H9 (cell line): ENCODE data around the gene TARS2. TPM values are rescaled to one million over a fixed set of nuclear protein-coding genes. Genes with fewer than 3 reads are reported as not detected.

Source experiments
- DNase-seq: peaks from one replicate; pipeline ENCODE4 v3.0.0-alpha.2; 2017
- H2AFZ ChIP-seq: one replicate; pipeline ENCODE4 v1.6.1; 2013; ENCODE audit warnings: mild to moderate bottlenecking, low read length, control low read depth, moderate library complexity
- H2AK5ac ChIP-seq: 2 replicates; pipeline ENCODE4 v1.6.1; 2013; ENCODE audit warnings: low read length, control low read depth, mixed read lengths; ENCODE audit not compliant: insufficient read length
- H2BK120ac ChIP-seq: one replicate; pipeline ENCODE4 v1.6.1; 2013; ENCODE audit warnings: low read depth, mild to moderate bottlenecking, low read length, control low read depth, inconsistent platforms; ENCODE audit not compliant: poor library complexity, severe bottlenecking
- H2BK12ac ChIP-seq: 2 replicates; pipeline ENCODE4 v1.6.1; 2013; ENCODE audit warnings: low read length, control low read depth, mixed read lengths, low read depth; ENCODE audit not compliant: insufficient read length
- H2BK15ac ChIP-seq: 2 replicates; pipeline ENCODE4 v1.6.1; 2013; ENCODE audit warnings: low read depth, low read length, control low read depth
- H2BK20ac ChIP-seq: one replicate; pipeline ENCODE4 v1.6.1; 2013; ENCODE audit warnings: low read depth, mild to moderate bottlenecking, low read length, control low read depth, inconsistent platforms; ENCODE audit not compliant: poor library complexity, severe bottlenecking
- H2BK5ac ChIP-seq: 2 replicates; pipeline ENCODE4 v1.6.1; 2013; ENCODE audit warnings: low read length, control low read depth, mixed read lengths; ENCODE audit not compliant: insufficient read length
- H3K14ac ChIP-seq: 2 replicates; pipeline ENCODE4 v1.6.1; 2013; ENCODE audit warnings: low read length, control low read depth; ENCODE audit not compliant: insufficient read depth
- H3K18ac ChIP-seq: 2 replicates; pipeline ENCODE4 v1.6.1; 2013; ENCODE audit warnings: low read depth, mild to moderate bottlenecking, mixed read lengths, low read length, control low read depth; ENCODE audit not compliant: insufficient read length
- H3K23ac ChIP-seq: 2 replicates; pipeline ENCODE4 v1.6.1; 2013; ENCODE audit warnings: low read length, control low read depth, mixed read lengths, low read depth; ENCODE audit not compliant: insufficient read length
- H3K23me2 ChIP-seq: 2 replicates; pipeline ENCODE4 v1.6.1; 2013; ENCODE audit warnings: low read depth, mild to moderate bottlenecking, mixed read lengths, low read length, control low read depth; ENCODE audit not compliant: insufficient read length, poor library complexity, severe bottlenecking
- H3K27ac ChIP-seq: 2 replicates; pipeline ENCODE4 v1.5.1; 2013; ENCODE audit warnings: low read length, control low read depth, mixed read lengths, low read depth; ENCODE audit not compliant: insufficient read length
- H3K27me3 ChIP-seq: 2 replicates; pipeline ENCODE4 v1.6.1; 2013; ENCODE audit warnings: low read length, control low read depth, inconsistent platforms; ENCODE audit not compliant: insufficient read depth
- H3K4ac ChIP-seq: 2 replicates; pipeline ENCODE4 v1.6.1; 2013; ENCODE audit warnings: low read depth, mild to moderate bottlenecking, control low read depth, inconsistent platforms, low read length, moderate library complexity
- H3K4me1 ChIP-seq: 2 replicates; pipeline ENCODE4 v1.6.1; 2013; ENCODE audit warnings: low read length, control low read depth, inconsistent platforms; ENCODE audit not compliant: insufficient read depth
- H3K4me2 ChIP-seq: 2 replicates; pipeline ENCODE4 v1.6.1; 2013; ENCODE audit warnings: low read length, control low read depth, mixed read lengths; ENCODE audit not compliant: insufficient read length, insufficient read depth
- H3K56ac ChIP-seq: 2 replicates; pipeline ENCODE4 v1.6.1; 2013; ENCODE audit warnings: low read depth, mild to moderate bottlenecking, mixed read lengths, low read length, control low read depth; ENCODE audit not compliant: insufficient read length
- H3K79me1 ChIP-seq: 2 replicates; pipeline ENCODE4 v1.6.1; 2013; ENCODE audit warnings: low read depth, mild to moderate bottlenecking, moderate library complexity, low read length, control low read depth, inconsistent platforms; ENCODE audit not compliant: insufficient read depth, poor library complexity, severe bottlenecking
- H3K79me2 ChIP-seq: 2 replicates; pipeline ENCODE4 v1.6.1; 2013; ENCODE audit warnings: low read length, control low read depth, inconsistent platforms; ENCODE audit not compliant: insufficient read depth
- H3K9ac ChIP-seq: 2 replicates; pipeline ENCODE4 v1.6.1; 2013; ENCODE audit warnings: low read length, control low read depth, mixed read lengths; ENCODE audit not compliant: insufficient read length; ENCODE audit errors: extremely low read depth
- H3K9me3 ChIP-seq: one replicate; pipeline ENCODE4 v1.6.1; 2013; ENCODE audit warnings: low read depth, low read length, inconsistent platforms; ENCODE audit not compliant: control insufficient read depth
- H3T11ph ChIP-seq: one replicate; pipeline ENCODE4 v1.6.1; 2013; ENCODE audit warnings: mild to moderate bottlenecking, low read length, control low read depth, inconsistent platforms
- H4K20me1 ChIP-seq: one replicate; pipeline ENCODE4 v1.6.1; 2013; ENCODE audit not compliant: control insufficient read depth, insufficient read length, insufficient read depth
- H4K5ac ChIP-seq: 2 replicates; pipeline ENCODE4 v1.6.1; 2013; ENCODE audit warnings: low read depth, mild to moderate bottlenecking, mixed read lengths, low read length, control low read depth; ENCODE audit not compliant: insufficient read length
- H4K8ac ChIP-seq: replicated peaks from 2 replicates; pipeline ENCODE4 v1.6.1; 2013; ENCODE audit warnings: low read length, control low read depth, mixed read lengths, low read depth; ENCODE audit not compliant: insufficient read length
- H4K91ac ChIP-seq: 2 replicates; pipeline ENCODE4 v1.6.1; 2013; ENCODE audit warnings: low read depth, mild to moderate bottlenecking, moderate library complexity, mixed read lengths, low read length, control low read depth; ENCODE audit not compliant: insufficient read length
- H3K27ac Mint-ChIP-seq, 3 experiments: 2 replicates in 2 of 3; 3 replicates in 1 of 3; pipeline ENCODE4 v1.8.0; 2020 to 2021; ENCODE audit warnings: mixed read lengths in 3 of 3, mild to moderate bottlenecking in 1 of 3, moderate library complexity in 1 of 3
- H3K27me3 Mint-ChIP-seq: 2 replicates; pipeline ENCODE4 v1.8.0; 2021; ENCODE audit warnings: low read depth, mild to moderate bottlenecking, moderate library complexity, mixed read lengths
- H3K36me3 Mint-ChIP-seq, 3 experiments: 2 replicates in 2 of 3; 3 replicates in 1 of 3; pipeline ENCODE4 v1.8.0; 2020 to 2021; ENCODE audit warnings: low read depth in 3 of 3, mixed read lengths in 3 of 3; ENCODE audit not compliant: insufficient read depth in 1 of 3
- H3K4me1 Mint-ChIP-seq, 2 experiments: 2 replicates each; pipeline ENCODE4 v1.8.0; 2020; ENCODE audit warnings: mixed read lengths in 2 of 2
- H3K4me3 Mint-ChIP-seq, 2 experiments: 2 replicates in 1 of 2; 3 replicates in 1 of 2; pipeline ENCODE4 v1.8.0; 2020 to 2021; ENCODE audit warnings: mild to moderate bottlenecking in 2 of 2, mixed read lengths in 2 of 2, moderate library complexity in 1 of 2
- H3K9me3 Mint-ChIP-seq, 2 experiments: 2 replicates in 1 of 2; 3 replicates in 1 of 2; pipeline ENCODE4 v1.8.0; 2020; ENCODE audit warnings: mild to moderate bottlenecking in 2 of 2, mixed read lengths in 2 of 2, moderate library complexity in 1 of 2
- CTCF ChIP-seq: fragments of 200-600 bp; sonication (generic); conservative IDR thresholded peaks from 3 replicates; pipeline ENCODE4 v1.8.0; 2021; ENCODE audit warnings: antibody characterized with exemption, mild to moderate bottlenecking
- WGBS: extraction: QIAGEN DNeasy Blood & Tissue Kit; methylation state at CpG from one replicate; pipeline ENCODE4 v1.1.7; 2013; ENCODE audit warnings: missing lambda C conversion rate, low lambda C conversion rate, mixed read lengths; ENCODE audit not compliant: insufficient read length; ENCODE audit errors: extremely low coverage; 5-methylcytosine and 5-hydroxymethylcytosine counted together
- total RNA-seq: library from RNA; stranded (reverse); gene quantifications from 2 replicates; pipeline ENCODE4 v1.2.1, GENCODE V29; 2021

Gene TARS2
- total RNA-seq, 1 experiment from 2014 or later, result 36.5 TPM

- no peaks in the 10 kb centered on the region for H4K20me1 ChIP-seq
- Mint-ChIP-seq H3K9me3 (no peaks in the 10 kb centered on the region), H3K27me3 (no peaks in the 10 kb centered on the region; the same call in 1 of the 2 replicates), H3K36me3 (no peaks in the 10 kb centered on the region), H3K4me1 (peaks cover 14 to 29% of the 10 kb centered on the region in 2 experiments), H3K4me3 (no peak overlapping the region), H3K27ac (no peak overlapping the region)
- no peak overlapping the region for H3K27ac ChIP-seq
- no peak overlapping the region for H3K4ac ChIP-seq
- H3K4me2 ChIP-seq, result no peak overlapping the region
- H3K27me3 ChIP-seq, result no peaks in the 10 kb centered on the region
- no peak overlapping the region for H3K9ac ChIP-seq
- H4K8ac ChIP-seq, result no peak overlapping the region
- H4K5ac ChIP-seq, result no peak overlapping the region
- no peak for DNase-seq
- H3K79me2 ChIP-seq, result no peaks in the 10 kb centered on the region
- no peaks in the 10 kb centered on the region; the same call in 1 of the 2 replicates for H3K4me1 ChIP-seq
- H3K79me1 ChIP-seq, result no peaks in the 10 kb centered on the region
- H2BK120ac ChIP-seq, result no peak overlapping the region
- H2BK20ac ChIP-seq, result no peak overlapping the region
- H2AFZ ChIP-seq, result no peak overlapping the region
- no peak overlapping the region for H3T11ph ChIP-seq
- no peak overlapping the region for H3K18ac ChIP-seq
- WGBS, result no CpG with 5 or more reads among the region's 6 CpGs
- H2AK5ac ChIP-seq, result no peak overlapping the region
- no peak overlapping the region for H2BK15ac ChIP-seq
- no peaks in the 10 kb centered on the region for H3K9me3 ChIP-seq
- H3K14ac ChIP-seq, result no peak overlapping the region
- no peak overlapping the region for H2BK12ac ChIP-seq
- no peak overlapping the region for H4K91ac ChIP-seq
- TF ChIP-seq CTCF, result no peak
- no peaks in the 10 kb centered on the region for H3K23me2 ChIP-seq
- H3K56ac ChIP-seq, result no peak overlapping the region
- H3K23ac ChIP-seq, result no peak overlapping the region
- no peak overlapping the region for H2BK5ac ChIP-seq
These were observed 46.8 kb downstream of the TARS2 start for GRCh38 chr1:150534002-150534401.
